Measurements from ENCODE around the gene DEPDC4. TPM values are rescaled to one million over a fixed set of nuclear protein-coding genes. Genes with fewer than 3 reads are reported as not detected.

The DEPDC4 gene
- total RNA-seq, 1 experiment from 2014 or later: 3.2 TPM

DNA sequence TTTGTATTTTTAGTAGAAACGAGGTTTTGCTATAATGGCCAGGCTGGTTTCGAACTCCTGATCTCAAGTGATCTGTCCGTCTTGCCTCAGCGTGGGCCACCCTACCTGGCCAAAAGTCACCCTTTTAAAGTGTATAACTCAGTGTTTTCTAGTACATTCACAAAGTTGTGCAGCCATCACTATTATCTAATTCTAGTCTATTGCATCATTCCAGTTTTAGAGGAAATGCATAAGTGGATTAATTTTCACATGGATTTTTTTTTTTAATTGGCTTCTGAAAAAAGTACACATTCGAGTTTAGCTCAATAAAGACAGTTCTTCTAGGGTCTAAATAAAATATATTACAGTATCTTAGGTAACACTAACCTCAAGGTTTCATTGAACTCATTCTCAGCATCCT, 3.7 kb downstream of the DEPDC4 start:
- no peak for DNase-seq
- Histone ChIP-seq H3K9me3 (ENCODE audit: control insufficient read depth, low read depth, low read length) (no peaks in the 10 kb centered on the region), H3K23ac (ENCODE audit: insufficient read length, low read depth, low read length) (no peak overlapping the region), H2BK120ac (ENCODE audit: low read depth, low read length, poor library complexity, severe bottlenecking) (no peak overlapping the region), H4K5ac (ENCODE audit: insufficient read length, low read depth, low read length) (no peak overlapping the region), H3K79me2 (ENCODE audit: insufficient read depth, low read length) (peaks cover 4% of the 10 kb centered on the region; the same call in 1 of the 2 replicates), H4K91ac (ENCODE audit: insufficient read length, low read depth, low read length) (no peak overlapping the region), H2BK12ac (ENCODE audit: insufficient read length, low read depth, low read length) (no peak overlapping the region), H3K18ac (ENCODE audit: insufficient read length, low read depth, low read length) (no peak overlapping the region), H4K20me1 (ENCODE audit: control insufficient read depth, insufficient read depth, insufficient read length) (no peaks in the 10 kb centered on the region), H3K27me3 (ENCODE audit: insufficient read depth, low read length) (no peaks in the 10 kb centered on the region), H2BK20ac (ENCODE audit: low read depth, low read length, poor library complexity, severe bottlenecking) (no peak overlapping the region), H3K14ac (ENCODE audit: insufficient read depth, low read length) (no peak overlapping the region), H3K79me1 (ENCODE audit: insufficient read depth, low read depth, low read length, poor library complexity, severe bottlenecking) (no peaks in the 10 kb centered on the region), H2AFZ (ENCODE audit: low read length) (no peak overlapping the region), H3T11ph (ENCODE audit: low read length) (no peak overlapping the region), H2AK5ac (ENCODE audit: insufficient read length, low read length) (no peak overlapping the region), H3K56ac (ENCODE audit: insufficient read length, low read depth, low read length) (no peak overlapping the region), H3K23me2 (ENCODE audit: insufficient read length, low read depth, low read length, poor library complexity, severe bottlenecking) (peaks cover 10% of the 10 kb centered on the region), H2BK5ac (ENCODE audit: insufficient read length, low read length) (no peak overlapping the region), H4K8ac (replicated peaks; ENCODE audit: insufficient read length, low read depth, low read length) (no peak overlapping the region), H3K4me1 (ENCODE audit: insufficient read depth, low read length) (no peaks in the 10 kb centered on the region), H3K4ac (ENCODE audit: low read depth, low read length) (no peak overlapping the region), H3K27ac (ENCODE audit: insufficient read length, low read depth, low read length) (no peak overlapping the region), H3K4me2 (ENCODE audit: insufficient read depth, insufficient read length, low read length) (no peak overlapping the region), H3K9ac (ENCODE audit: extremely low read depth, insufficient read length, low read length) (no peak overlapping the region), H2BK15ac (ENCODE audit: low read depth, low read length) (no peak overlapping the region)
- H3K27ac Mint-ChIP-seq: no peak overlapping the region
- no peaks in the 10 kb centered on the region for H3K9me3 Mint-ChIP-seq
- TF ChIP-seq, protein P1, sequence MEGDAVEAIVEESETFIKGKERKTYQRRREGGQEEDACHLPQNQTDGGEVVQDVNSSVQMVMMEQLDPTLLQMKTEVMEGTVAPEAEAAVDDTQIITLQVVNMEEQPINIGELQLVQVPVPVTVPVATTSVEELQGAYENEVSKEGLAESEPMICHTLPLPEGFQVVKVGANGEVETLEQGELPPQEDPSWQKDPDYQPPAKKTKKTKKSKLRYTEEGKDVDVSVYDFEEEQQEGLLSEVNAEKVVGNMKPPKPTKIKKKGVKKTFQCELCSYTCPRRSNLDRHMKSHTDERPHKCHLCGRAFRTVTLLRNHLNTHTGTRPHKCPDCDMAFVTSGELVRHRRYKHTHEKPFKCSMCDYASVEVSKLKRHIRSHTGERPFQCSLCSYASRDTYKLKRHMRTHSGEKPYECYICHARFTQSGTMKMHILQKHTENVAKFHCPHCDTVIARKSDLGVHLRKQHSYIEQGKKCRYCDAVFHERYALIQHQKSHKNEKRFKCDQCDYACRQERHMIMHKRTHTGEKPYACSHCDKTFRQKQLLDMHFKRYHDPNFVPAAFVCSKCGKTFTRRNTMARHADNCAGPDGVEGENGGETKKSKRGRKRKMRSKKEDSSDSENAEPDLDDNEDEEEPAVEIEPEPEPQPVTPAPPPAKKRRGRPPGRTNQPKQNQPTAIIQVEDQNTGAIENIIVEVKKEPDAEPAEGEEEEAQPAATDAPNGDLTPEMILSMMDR (conservative IDR thresholded peaks at IDR 0.05): no peak
- no CpG with 5 or more reads among the region's 5 CpGs for WGBS (ENCODE audit: extremely low coverage, insufficient read length, low lambda C conversion rate)
- no peak overlapping the region for H3K4me3 Mint-ChIP-seq
- peaks cover 0 to 5% (median 1%) of the 10 kb centered on the region in 3 experiments; a peak in 3 of 7 replicates for H3K36me3 Mint-ChIP-seq (ENCODE audit: insufficient read depth in 1 of 3, low read depth in 3 of 3)
- no peaks in the 10 kb centered on the region for H3K27me3 Mint-ChIP-seq (ENCODE audit: low read depth)
- peaks cover 4% of the 10 kb centered on the region in 2 experiments for H3K4me1 Mint-ChIP-seq

All from H9 (cell line).